ENCODE results near the gene TAF11L2. TPM values are rescaled to one million over a fixed set of nuclear protein-coding genes. Genes with fewer than 3 reads are reported as not detected.
"Not testable (repeated sequence)": the region's sequence is repeated elsewhere in the genome, so short reads cannot be mapped to it uniquely, and the experiment has no call there.

Gene TAF11L2
- total RNA-seq, 1 donor from 2014 or later: not detected

DNA sequence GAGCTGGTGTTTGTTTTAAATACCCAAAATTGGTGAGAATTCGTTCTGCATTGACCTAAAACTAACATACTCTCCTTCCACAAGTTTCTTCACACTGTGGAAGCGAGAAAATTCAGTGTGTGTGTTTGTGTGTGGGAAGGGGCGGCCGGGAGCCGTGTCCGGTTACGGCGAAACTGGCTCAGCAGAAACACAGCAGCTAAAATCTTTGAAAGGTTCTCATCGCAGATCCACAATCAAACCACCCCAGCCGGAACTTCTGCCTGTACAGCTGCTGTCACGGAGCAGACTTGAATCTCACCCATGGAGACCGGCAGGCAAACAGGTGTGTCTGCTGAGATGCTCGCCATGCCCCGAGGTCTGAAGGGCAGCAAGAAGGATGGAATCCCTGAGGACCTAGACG lies 26.9 kb downstream of the TAF11L2 start, which contains the start of gene TAF11L5:
TSS of gene TAF11L5 (plus strand) at position 301 of the 400 bp plus-strand sequence.
- H3K27me3 ChIP-seq; DNase-seq (ENCODE audit: extremely low spot score in 2 of 2); H3K36me3 ChIP-seq; intact Hi-C loops (cut with DNase I); H3K4me1 ChIP-seq; H3K4me3 ChIP-seq; H3K27ac ChIP-seq; H3K9me3 ChIP-seq: not testable (repeated sequence)

DNA sequence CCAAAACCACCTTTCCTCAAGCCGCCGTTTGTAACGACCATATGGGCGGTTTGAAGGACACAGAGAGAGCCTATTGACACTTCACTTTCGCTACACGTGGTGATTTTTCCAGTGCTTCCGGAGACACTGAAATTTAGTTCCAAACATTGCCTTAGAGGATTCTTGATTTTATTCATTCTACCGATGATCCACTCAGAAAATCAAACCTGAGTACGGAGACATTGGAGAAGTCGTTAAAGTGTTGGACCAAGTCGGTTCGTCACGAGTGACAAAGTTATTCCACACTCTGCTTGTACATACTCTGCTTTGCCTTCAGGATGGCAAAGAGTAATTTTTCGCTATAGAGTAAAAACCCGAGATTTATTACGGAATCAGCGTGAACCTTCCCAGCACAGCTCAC lies 28.5 kb downstream of the TAF11L2 start:
- H3K27me3 ChIP-seq; H3K4me1 ChIP-seq; H3K36me3 ChIP-seq; DNase-seq (ENCODE audit: extremely low spot score in 2 of 2); H3K9me3 ChIP-seq; H3K27ac ChIP-seq; intact Hi-C loops (cut with DNase I); H3K4me3 ChIP-seq: not testable (repeated sequence)

DNA sequence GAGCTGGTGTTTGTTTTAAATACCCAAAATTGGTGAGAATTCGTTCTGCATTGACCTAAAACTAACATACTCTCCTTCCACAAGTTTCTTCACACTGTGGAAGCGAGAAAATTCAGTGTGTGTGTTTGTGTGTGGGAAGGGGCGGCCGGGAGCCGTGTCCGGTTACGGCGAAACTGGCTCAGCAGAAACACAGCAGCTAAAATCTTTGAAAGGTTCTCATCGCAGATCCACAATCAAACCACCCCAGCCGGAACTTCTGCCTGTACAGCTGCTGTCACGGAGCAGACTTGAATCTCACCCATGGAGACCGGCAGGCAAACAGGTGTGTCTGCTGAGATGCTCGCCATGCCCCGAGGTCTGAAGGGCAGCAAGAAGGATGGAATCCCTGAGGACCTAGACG lies 30.3 kb downstream of the TAF11L2 start, which contains the start of gene TAF11L6:
TSS of gene TAF11L6 (plus strand) at position 301 of the 400 bp plus-strand sequence.
- H3K4me3 ChIP-seq; H3K27me3 ChIP-seq; H3K4me1 ChIP-seq; intact Hi-C loops (cut with DNase I); DNase-seq (ENCODE audit: extremely low spot score in 2 of 2); H3K9me3 ChIP-seq; H3K27ac ChIP-seq; H3K36me3 ChIP-seq: not testable (repeated sequence)

Small RNA genes lying within 50 kb of the gene (small RNA-seq; reads per million reads assigned to genes)
- not detected for gene AC106774.3

Other genes with a start within 250 kb of the TAF11L2 start
- gene TAF11L3, start 20.1 kb downstream of the TAF11L2 start, total RNA-seq: not detected
- gene TAF11L4, start 23.6 kb downstream of the TAF11L2 start, total RNA-seq: not detected
- gene TAF11L5, start 27.0 kb downstream of the TAF11L2 start, total RNA-seq: not detected
- gene TAF11L6, start 30.4 kb downstream of the TAF11L2 start, total RNA-seq: not detected
- not detected for gene TAF11L7, start 87.5 kb downstream of the TAF11L2 start, total RNA-seq
- not detected for gene TAF11L8, start 92.7 kb downstream of the TAF11L2 start, total RNA-seq
- not detected for gene TAF11L9, start 96.2 kb downstream of the TAF11L2 start, total RNA-seq
- gene TAF11L10, start 99.6 kb downstream of the TAF11L2 start, total RNA-seq: not detected
- gene TAF11L11, start 106.0 kb downstream of the TAF11L2 start, total RNA-seq: not detected
- not detected for gene TAF11L12, start 112.2 kb downstream of the TAF11L2 start, total RNA-seq
- not detected for gene TAF11L13, start 133.9 kb downstream of the TAF11L2 start, total RNA-seq
- not detected for gene TAF11L14, start 136.2 kb downstream of the TAF11L2 start, total RNA-seq